B cell (primary cell): ENCODE results near the gene AP3S1.

Source experiments
- CTCF ChIP-seq: fragments of 200-600 bp; IDR thresholded peaks from one replicate; pipeline ENCODE4 v1.8.0; 2022; ENCODE audit warnings: antibody characterized with exemption, mild to moderate bottlenecking
- EZH2 ChIP-seq: IDR thresholded peaks from 2 replicates; pipeline ENCODE4 v1.6.1; 2012; ENCODE audit warnings: borderline replicate concordance, low read depth, mild to moderate bottlenecking, moderate library complexity, low read length; ENCODE audit not compliant: insufficient read depth, poor library complexity, severe bottlenecking

GRCh38 chr5:115849258-115849798 lies 7.6 kb downstream of the AP3S1 start:
- TF ChIP-seq CTCF: no peak
- no peak for TF ChIP-seq EZH2
